T47D (cell line): Measurements from ENCODE around the gene C11orf71.
A peak's percentile ranks its signal among the peaks of the same experiment; 100 is the strongest.

Source experiments
- DNase-seq, 2 experiments: peaks; one replicate each; pipeline versions ENCODE4 v3.0.0 to v3.0.0-alpha.2; 2011 to 2012; ENCODE audit warnings: low read depth in 1 of 2, low spot score in 1 of 2
- JUND ChIP-seq: IDR thresholded peaks from 2 replicates; pipeline ENCODE4 v1.6.1; 2012; ENCODE audit warnings: low read depth
- in situ Hi-C: cut with HindIII; loops from 2 replicates; pipeline ENCODE4 v1.10.0; 2016; ENCODE audit warnings: low sequenced_read_pairs, low pct_unique_long_range_greater_than_20kb

C11orf71 gene

DNA sequence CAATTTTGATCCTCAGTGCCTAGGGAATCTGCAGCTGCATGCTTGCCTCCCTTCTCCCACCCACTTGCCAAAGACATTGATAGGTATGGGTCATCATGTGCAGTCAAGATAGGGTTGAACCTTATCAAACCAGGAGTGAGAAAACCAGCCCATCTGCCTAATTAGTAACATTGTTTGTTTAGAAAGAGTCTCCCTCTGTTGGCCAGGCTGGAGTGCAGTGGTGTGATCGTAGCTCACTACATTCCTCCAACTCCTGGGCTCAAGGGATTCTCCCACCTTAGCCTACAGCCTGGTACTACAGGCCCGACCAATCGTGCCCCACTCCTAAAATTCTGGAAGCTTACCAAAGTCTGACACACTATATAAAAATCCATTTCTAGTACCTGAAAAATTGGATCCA is 4.6 kb downstream of the C11orf71 start:
- in situ Hi-C loops: no loop called here
- DNase-seq: peak in 1 of 2 experiments; percentile 52
- no peak for TF ChIP-seq JUND

DNA sequence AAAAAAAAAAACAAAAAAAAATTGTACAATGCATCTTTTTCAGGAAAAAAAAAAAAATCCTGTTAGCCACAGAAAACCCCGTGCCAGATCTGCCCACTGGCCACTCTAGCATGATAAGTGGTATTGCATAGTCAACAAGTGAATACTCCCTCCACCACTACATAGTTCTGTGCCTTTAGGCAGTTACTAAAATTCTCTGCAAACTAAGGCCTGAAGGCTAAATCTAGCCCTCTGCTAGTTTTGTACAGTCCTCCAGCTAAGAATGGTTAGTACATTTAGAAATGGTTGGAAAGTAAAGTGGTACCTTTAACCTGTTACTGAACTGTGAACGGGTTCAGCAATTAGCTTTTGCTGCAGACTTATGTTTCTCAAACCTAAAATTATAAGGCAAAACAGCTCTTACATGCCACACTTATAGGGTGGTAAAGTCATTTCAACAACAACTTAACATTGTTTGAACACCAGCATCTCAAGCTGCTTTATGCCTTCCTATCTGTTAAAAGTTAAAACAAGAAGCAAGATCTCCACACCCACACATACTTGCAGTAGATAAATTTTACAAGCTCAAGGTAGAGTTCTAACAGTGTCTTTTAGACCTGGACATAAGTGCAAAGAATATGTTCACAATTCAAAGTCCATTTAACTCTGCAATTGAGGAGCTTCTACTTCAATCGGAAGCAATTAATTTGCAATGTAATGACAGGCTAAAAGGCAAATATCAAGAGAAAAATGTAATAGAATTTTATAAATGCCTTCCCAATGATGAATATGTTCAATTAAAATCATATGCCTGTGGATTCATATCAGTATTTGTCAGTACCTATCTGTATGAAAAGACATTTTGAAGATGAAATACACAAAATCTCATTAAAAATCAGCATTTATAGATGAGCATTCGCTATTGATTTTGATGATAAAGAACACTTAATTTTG is 7.3 kb downstream of the C11orf71 start:
- TF ChIP-seq JUND: no peak
- no peak for DNase-seq
- in situ Hi-C loops: no loop called here

DNA sequence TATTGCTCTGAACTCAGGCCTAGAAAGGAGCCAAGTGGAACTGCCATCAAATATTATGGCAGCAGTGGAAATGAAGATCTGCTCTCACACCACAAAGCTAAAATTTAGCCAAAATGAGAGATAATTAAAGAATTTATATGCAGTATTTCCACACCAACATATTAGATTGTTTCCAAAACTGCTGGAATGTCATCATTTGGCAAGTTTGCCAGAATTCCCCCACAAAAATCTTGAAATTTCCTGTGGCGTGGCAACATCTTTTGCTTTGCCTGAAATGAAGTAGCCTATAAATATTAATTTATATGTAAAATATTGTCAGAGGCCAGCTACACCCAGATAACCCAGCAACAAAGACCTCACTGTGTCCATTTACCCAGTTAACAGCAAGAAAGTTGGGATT is 13.8 kb downstream of the C11orf71 start:
- no peak for DNase-seq
- no peak for TF ChIP-seq JUND
- in situ Hi-C loops: no loop called here

DNA sequence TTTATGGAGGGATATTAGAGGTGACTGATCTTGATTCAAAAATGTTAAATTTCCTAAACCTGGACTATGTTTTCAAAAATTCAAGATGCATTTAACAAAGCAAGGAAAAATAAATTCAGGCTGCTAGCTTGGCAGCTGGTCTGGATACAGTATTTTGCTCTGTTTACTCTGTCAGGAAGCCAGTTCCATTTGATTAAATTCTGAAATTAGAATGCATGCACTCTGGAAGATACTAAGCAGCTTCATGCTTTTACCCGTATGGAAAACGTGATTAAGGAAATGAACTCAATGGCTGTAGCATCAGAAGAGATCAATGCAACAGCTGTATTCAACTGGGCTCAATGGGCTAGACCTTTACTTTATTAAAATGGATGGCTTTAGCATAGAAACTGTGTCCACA is 14.2 kb downstream of the C11orf71 start:
- in situ Hi-C loops: no loop called here
- DNase-seq: no peak
- no peak for TF ChIP-seq JUND

DNA sequence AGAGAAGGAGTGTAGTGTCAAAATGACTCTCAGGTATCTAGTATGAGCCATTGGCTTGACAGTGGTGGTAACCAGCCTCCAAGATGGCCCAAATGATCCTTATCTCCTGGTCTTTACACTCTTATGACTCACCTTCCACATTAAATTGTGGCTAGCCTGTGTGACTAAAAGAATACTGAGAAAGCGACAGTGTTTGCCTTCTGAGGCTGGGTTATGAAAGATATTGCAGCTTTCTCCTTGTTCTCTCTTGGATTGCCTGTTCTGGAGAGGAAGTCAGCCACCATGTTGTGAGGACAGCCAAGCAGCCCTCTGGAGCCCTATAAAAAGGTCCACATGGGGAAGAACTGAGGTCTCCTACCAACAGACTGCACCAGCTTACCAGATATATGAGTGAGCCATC is 15.8 kb downstream of the C11orf71 start:
- in situ Hi-C loops: no loop called here
- DNase-seq: no peak
- TF ChIP-seq JUND: no peak

DNA sequence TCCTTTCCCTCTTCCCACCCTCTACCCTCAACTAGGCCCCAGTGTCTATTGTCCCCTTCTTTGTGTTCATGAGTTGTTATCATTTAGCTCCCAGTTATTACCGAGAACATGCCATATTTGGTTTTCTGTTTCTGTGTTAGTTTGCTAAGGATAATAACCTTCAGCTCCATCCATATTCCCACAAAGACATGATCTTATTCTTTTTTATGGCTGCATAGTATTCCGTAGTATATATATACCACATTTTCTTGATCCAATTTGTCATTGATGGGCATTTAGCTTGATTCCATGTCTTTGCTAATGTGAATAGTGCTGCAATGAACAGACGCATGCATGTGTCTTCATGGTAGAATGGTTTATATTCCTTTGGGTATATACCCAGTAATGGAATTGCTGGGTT is 17.8 kb downstream of the C11orf71 start:
- DNase-seq: no peak
- TF ChIP-seq JUND: no peak
- in situ Hi-C loops: no loop called here

DNA sequence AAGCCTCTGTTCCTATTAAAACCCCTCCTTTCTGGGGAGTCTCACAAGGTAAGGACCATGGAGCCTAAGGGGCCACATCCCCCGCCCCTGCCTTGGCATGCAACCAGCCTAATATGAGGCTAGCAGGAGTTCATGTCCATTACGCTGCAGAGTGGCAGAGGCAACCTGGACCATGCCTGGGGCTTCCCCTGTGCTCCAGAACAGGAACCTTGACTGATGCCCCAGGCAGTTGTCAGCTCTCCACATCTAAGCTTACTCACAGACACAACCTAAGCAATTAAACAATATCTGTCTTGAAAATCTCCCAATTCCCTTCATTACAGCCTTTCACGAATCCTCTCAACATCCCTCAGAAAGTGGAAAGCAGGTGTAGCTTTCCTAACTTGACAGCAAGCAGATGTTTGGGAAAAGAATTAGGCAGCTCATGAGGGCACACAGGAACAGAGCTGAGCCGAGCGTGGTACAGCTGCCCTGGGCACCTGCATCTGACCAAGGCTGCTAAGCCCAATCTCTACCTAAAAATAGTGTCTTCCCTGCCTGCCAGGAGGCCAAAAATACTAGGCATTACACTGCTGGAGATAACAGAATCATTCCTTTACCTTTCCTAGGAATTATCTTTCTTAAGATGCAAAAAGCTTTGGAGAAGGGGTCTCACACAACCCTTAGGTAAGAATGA is 20.8 kb downstream of the C11orf71 start:
- DNase-seq: no peak
- in situ Hi-C loops: no loop called here
- TF ChIP-seq JUND: no peak

DNA sequence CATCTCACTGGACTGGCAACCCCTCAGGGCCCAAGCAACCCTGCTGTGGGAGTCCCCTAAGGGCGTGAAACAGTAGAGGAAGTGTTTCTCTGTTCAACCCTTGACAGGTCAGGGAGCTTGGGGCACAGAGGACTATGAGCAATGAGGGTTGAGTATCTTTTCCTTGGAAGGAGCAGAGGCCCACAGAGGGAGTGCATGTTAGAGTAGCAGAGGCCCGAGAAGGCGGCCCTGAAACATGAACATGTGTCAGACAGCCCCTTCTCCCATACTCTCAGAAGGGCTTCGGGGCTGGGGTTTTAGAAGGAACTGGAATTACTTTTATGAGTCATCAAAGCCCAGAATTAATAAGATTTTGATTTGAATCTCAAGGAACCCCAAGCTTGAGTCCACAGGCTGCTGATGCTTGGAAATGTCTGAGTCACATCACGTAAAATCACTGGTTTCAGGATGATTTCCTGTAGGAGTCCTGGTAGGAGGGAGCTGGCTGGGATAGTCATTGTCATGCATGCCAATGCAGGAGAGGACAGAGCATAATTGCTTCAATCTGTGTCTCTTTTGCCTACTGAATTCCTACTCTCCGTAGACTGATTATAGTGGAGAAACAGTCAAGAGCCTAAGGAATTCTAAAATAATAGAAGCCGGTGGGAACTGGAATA is 22.6 kb downstream of the C11orf71 start:
- no peak for TF ChIP-seq JUND
- no peak for DNase-seq
- in situ Hi-C loops: no loop called here

DNA sequence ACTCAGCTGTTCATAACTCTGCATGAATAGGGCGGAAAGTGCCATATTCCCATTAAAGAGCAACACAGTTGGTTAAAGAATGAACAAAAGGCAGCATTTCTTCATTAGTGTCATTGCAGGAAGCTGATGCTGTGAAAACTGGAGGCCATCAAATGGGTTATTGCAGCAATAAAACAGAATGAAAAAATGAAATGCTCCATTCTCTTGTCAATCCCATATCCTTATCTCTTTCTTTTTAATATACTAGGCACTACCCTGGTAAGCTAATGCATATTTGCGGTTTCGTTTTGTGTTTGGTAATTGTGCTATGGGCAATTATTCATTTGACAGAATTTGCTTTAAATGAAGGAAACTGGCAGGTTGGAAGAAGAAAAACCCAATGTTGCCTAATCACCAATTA is 25.3 kb downstream of the C11orf71 start:
- in situ Hi-C loops: no loop called here

DNA sequence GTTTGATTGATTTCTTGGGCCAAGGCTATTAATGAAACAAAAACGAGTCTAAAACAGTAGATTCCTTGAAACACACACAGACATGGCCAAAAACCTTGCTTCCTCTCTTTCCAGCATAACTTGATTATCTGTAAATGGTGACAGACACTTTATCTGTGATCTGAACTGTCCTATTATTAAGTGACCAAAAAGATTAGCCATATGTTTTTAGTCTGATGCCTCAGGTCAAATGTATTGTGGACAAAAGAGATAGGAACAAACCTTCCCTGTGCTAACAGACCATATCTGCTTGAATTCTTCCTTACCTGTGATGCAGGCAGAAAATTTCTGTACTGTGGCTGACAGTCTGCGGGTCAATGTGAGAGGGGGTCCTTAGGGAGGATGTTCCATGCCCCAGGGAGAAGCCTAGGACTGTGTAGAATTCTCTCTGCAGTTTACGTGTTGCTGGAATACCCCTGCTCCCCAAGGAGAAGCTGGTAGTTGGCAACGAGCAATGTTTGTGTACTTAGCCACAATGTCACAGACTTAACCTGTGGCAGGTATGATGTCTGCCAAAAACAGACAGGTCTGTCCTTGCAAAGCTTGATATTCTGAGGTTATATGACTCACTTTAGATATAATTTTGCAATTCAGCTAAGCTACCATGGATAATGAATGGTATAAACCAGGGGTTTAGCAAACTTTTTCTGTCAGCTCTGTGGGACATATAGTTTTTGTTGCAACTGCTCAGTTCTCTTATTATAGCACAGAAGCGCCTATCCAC is 31.2 kb downstream of the C11orf71 start:
- in situ Hi-C loops: no loop called here
- TF ChIP-seq JUND: no peak
- peak in 1 of 2 experiments; percentile 28 for DNase-seq

More for the DNA sequence above, 25.3 kb downstream of the C11orf71 start:
- DNase-seq: no peak
- TF ChIP-seq JUND: no peak

DNA sequence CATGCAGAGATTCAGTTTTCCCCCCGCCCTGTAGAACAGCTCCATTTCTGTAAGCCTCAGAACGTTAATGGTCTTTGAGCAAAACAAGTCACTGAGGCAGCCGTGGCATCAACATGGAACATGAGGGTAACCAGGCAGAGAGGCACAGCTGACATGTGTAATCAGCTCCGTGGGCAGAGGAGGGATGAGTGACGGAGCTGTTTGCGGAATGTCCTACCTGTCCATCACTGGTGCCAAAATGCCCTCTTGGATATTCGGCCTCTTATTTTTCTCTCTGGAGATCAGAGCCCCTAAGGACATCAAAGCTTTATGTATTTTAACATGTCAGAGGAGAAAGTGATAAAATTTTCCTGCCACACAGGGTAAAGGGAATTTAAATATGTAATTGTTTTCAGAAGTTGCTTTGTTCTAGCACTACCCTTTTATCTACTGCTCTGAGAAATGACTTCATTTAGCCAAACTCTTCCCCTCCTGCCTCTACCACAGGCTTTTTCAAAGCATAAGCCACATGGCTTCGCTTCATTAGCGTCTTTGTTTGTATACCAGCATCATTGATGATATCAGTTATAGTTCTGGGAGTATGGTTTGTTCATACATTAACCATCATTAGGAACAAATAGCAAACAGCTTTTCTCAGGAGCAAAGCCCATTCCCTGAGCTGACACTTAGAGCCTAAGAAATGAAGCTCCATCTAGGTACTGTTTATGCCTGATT is 32.9 kb downstream of the C11orf71 start:
- DNase-seq: no peak
- in situ Hi-C loops: no loop called here
- TF ChIP-seq JUND: no peak
